HL-60/S4 treated with phorbol 12-myristate 13-acetate at 8.2 ng/mL for 4 days and 3 days (cell line): ENCODE measurements around the gene TMEM192.

Source experiments
- in situ Hi-C: fragments of 300-500 bp; cut with MboI; formaldehyde crosslinking; loops from 2 replicates; pipeline ENCODE4 v1.15.0; 2022; ENCODE audit warnings: low sequenced_read_pairs

Gene TMEM192

GRCh38 chr4:165112368-165113121 is at the start of gene TMEM192:
TMEM192 (minus strand) TSS chr4:165112860; CDS start chr4:165112773, 87 bp downstream.
- in situ Hi-C loops: no loop called here

- in situ Hi-C loops: no loop called here
These were observed 46.1 kb upstream of the TMEM192 start for GRCh38 chr4:165158762-165159161.

GRCh38 chr4:165156906-165157305 is 44.2 kb upstream of the TMEM192 start:
- in situ Hi-C loops: no loop called here

- in situ Hi-C loops: no loop called here
These were observed 41.8 kb upstream of the TMEM192 start for GRCh38 chr4:165154482-165154881.

GRCh38 chr4:165152527-165152926 is 39.9 kb upstream of the TMEM192 start:
- in situ Hi-C loops: no loop called here

- in situ Hi-C loops: no loop called here
These were observed 39.1 kb upstream of the TMEM192 start for GRCh38 chr4:165151734-165152133.

GRCh38 chr4:165150545-165150944 is 37.9 kb upstream of the TMEM192 start:
- in situ Hi-C loops: no loop called here

- in situ Hi-C loops: loop anchor here (10.0 to 25.0 kb wide), 3 partner anchors 66 to 326 kb away; partner anchors contain the start of genes KLHL2 and MSMO1
These were observed 26.2 kb upstream of the TMEM192 start for GRCh38 chr4:165138843-165139242.

GRCh38 chr4:165137205-165137604 is 24.5 kb upstream of the TMEM192 start:
- in situ Hi-C loops: loop anchor here (10.0 to 25.0 kb wide), 3 partner anchors 68 to 328 kb away; partner anchors contain the start of genes KLHL2 and MSMO1

- in situ Hi-C loops: loop anchor here (10.0 to 25.0 kb wide), 3 partner anchors 68 to 328 kb away; partner anchors contain the start of genes KLHL2 and MSMO1
These were observed 23.9 kb upstream of the TMEM192 start for GRCh38 chr4:165136529-165136928.

- in situ Hi-C loops: loop anchor here (10.0 to 25.0 kb wide), 3 partner anchors 72 to 332 kb away; partner anchors contain the start of genes KLHL2 and MSMO1
These were observed 20.5 kb upstream of the TMEM192 start for GRCh38 chr4:165133150-165133549.

- in situ Hi-C loops: loop anchor here (10.0 to 25.0 kb wide), 3 partner anchors 73 to 333 kb away; partner anchors contain the start of genes KLHL2 and MSMO1
These were observed 18.7 kb upstream of the TMEM192 start for GRCh38 chr4:165131247-165131832.

GRCh38 chr4:165129924-165130323 is 17.3 kb upstream of the TMEM192 start:
- in situ Hi-C loops: loop anchor here (10.0 to 25.0 kb wide), 3 partner anchors 75 to 335 kb away; partner anchors contain the start of genes KLHL2 and MSMO1

- in situ Hi-C loops: loop anchor here (25.0 kb wide), 1 partner anchor 211 kb away; the partner anchor contains the start of gene MSMO1
These were observed 13.3 kb upstream of the TMEM192 start for GRCh38 chr4:165125869-165126499.

- in situ Hi-C loops: no loop called here
These were observed 11.8 kb upstream of the TMEM192 start for GRCh38 chr4:165124488-165124887.

GRCh38 chr4:165118256-165118909 is 5.7 kb upstream of the TMEM192 start:
- in situ Hi-C loops: no loop called here

GRCh38 chr4:165115301-165115700 is 2.6 kb upstream of the TMEM192 start:
- in situ Hi-C loops: no loop called here

GRCh38 chr4:165111906-165112367 is 723 bp downstream of the TMEM192 start:
- in situ Hi-C loops: no loop called here

GRCh38 chr4:165106518-165106917 is 6.1 kb downstream of the TMEM192 start:
- in situ Hi-C loops: no loop called here

- in situ Hi-C loops: no loop called here
These were observed 11.0 kb downstream of the TMEM192 start for GRCh38 chr4:165101641-165102040.

- in situ Hi-C loops: no loop called here
These were observed 15.9 kb downstream of the TMEM192 start for GRCh38 chr4:165096776-165097175.
